ENCODE data around the gene KANK4.

KANK4 gene

DNA sequence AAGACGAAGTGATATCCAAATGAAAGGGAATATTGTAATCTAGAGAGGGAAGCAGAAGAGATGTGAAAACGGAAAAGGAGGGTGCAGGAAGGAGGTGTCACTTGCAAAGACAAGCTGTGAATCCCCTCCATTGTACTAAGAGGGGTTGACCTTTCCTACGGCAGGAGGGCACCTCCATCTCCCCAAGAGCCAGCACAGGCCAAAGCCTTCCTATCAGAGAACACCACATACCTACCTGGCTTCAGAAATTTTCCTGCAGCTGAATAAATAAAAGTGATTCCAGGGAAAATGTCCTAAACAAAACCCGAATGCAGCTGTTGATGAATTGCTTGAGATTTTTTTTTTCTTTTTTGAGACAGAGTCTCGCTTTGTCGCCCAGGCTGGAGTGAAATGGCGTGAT is 14.3 kb downstream of the KANK4 start:
- DNase-seq (ENCODE audit: low spot score), result no peak

DNA sequence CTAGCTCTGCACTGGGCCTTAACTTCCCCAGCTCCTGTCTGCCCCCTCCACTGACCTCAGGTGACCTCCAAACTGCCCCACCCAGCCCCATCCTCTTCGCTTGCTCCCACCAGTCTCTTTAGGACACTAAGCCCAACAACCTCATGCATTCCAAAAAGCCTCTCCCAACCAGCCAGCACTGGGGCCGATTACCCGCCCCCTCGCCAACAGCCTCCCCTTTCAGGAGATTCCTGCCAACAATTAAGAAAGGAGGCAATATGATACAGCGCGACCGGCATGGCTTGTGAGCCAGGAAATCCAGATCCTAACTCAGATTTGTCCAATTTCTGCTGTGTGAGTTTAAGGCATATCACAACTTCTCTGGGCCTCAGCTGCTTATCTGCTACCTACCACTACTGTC is 14.7 kb downstream of the KANK4 start:
- DNase-seq (ENCODE audit: low spot score), result no peak

DNA sequence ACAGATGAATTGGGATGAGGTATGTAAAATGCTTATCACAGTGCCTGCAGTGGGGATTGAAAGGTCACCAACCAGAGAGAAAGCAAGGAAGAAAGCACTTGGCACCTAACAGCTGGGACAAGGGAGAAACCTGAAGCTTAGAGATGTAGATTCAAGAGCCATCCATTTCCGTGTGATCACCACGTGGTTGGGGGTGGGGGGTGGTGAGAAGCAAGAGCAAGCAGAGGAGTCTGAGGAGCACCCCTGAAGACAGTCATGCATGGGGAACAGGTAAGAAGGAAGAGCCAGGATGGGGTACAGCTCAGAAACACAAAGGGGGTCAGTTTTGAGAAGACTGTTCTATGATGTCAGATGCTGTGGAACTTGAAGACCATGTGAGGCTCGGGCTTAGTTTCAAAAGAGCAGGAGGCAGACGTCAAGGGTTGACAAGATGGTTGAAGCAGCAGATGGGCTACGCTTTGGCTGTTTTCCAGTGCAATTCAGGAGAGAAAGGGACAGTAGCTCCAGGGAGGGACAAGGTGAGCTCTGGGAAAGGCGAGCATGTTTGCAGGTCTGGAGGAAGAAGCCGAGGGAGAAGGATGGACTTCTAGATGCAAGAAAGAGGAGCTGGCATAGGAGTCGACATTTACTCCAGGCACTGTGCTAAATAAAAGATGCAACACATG is 17.4 kb downstream of the KANK4 start:
- DNase-seq (ENCODE audit: low spot score), result no peak

DNA sequence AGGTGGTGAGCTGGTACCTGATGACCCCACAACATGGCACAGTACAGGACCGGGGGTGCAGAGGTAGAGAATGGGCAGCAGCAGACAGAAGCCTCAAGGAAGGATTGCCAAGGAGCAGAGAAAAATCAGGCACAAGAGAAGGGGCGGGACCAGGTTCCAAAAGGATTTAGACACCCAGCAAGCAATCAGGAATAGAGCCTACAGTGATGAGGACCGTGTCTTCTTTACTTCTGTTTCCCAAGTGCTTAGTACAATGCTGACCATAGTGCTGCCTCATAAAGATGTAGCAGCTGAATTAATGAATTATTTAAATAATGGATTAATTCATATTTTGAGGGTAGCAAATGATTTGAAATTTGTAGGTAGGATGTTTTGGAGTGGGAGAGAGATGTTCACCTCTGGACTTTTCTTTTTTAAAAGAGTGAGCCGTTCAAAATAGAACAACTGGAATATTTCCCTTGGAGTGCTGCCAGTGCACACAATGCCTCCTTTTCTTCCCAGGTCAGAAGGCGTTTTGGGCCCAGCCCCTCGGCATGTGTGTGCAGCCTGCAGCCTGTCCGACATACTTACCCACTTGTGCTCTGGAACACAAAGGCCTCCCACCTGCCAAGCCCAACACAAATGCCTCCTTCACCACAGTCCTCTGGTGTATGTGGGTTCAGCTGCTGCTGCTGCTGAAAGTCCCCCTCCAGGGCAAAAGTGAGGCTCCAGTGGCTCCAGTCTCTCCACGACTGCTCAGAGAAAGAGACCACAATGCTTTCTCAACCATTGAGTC is 19.6 kb downstream of the KANK4 start:
- DNase-seq (ENCODE audit: low spot score), result no peak

DNA sequence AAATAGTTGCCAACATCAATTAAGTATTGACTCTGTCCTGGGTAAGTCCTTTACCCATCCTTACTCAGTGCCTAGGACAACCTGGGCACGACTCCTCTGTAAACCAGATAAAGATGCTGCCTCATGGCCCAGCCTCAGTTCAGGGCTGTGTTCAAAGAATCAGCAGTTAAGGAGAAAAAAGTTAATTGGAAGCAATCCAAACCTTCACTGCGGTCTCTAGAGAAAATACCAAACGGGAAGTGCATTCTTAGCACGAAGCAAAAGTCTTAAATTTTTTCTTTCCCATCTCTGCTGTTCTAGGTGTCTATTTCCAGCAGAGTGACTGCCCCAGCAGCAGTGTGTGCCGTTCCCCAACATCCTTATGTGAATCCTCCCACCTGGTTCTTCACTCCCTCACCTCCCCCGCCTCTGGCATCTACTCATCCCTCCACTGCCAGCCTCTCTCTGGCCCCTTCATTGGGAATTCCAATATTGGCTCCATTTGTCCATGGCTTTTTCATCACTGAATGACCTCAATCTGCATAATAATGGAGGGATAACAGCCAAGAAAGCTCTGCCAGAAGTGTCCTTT is 23.2 kb downstream of the KANK4 start:
- no peak for DNase-seq (ENCODE audit: low spot score)

DNA sequence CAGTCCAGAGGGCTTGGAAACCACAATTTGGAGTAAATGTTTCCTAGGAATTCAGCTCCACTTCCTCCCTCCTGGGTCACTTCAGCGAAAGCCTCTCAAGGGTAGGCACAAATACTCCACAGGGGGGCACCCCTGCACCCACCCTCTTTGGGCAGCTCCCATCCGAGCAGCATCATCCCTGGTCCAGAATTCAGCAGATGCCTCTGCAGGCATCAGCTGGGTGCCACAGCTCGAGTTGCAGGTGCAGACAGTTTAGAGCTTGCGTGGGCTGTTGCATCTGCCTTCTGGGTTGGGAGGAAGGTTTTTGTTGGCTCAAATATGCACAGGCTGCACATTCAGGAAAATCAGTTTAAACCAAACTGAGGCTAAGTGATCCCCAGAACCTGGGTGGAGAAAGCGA is 25.0 kb downstream of the KANK4 start:
- no peak for DNase-seq (ENCODE audit: low spot score)

DNA sequence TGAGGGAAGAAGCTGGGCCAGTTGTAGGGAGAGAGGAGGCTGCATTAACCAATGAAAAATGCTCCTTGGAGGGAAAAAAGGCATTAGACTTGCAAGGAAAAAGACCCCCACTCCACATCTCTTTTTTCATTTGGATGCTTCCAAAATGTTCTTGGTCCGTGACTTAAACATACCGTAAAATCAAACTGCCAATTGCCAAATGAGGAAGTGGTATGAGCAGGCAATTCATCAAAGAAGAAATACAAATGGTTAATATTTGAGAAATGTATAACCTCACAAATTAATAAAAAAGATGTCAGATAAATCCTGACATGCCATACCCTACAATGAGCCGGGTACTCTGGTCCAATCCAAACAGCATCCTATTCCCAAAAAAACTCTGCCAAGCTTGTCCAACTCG is 30.6 kb downstream of the KANK4 start:
- DNase-seq (ENCODE audit: low spot score), result no peak

DNA sequence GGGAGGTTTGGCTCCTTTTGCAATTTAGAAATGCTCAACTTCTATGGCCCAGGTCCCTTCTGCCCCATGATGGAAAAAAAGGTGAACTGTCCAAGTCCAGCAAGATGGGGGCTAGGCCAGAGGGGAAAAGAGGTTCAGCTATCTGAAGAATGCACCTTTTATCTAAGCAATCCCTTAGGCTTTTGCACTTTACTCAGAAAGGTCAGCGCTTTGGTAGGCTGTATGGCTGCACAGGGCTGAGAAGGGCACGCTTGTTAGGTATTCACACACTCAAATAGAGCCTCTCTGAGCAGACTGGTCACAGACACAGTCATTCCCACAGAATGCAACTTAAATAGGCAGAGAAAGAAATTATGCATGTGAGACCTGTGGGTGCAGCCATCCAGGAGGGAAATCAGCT is 31.0 kb downstream of the KANK4 start:
- no peak for DNase-seq (ENCODE audit: low spot score)

DNA sequence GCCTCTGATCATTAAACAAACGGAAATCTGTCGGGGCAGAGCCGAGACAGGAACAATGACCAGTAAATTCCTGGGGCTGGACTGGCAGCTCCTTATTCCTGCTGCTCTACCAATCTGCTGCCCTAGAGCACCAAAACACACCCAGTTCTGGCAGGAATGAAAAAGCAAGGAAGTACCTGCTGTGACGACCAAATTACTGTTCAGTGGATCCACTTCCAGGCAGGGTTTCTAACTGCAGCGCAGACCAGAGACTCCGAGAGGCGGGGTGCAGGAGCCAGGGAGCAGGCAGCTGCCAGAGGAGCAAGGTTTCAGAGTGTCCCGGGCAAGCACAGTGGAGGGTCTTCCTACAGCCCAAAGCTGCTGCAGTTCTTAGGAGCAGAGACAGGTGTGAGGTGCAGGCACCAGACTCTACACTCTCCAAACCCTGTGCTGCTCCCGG is 32.4 kb downstream of the KANK4 start:
- no peak for DNase-seq (ENCODE audit: low spot score)

DNA sequence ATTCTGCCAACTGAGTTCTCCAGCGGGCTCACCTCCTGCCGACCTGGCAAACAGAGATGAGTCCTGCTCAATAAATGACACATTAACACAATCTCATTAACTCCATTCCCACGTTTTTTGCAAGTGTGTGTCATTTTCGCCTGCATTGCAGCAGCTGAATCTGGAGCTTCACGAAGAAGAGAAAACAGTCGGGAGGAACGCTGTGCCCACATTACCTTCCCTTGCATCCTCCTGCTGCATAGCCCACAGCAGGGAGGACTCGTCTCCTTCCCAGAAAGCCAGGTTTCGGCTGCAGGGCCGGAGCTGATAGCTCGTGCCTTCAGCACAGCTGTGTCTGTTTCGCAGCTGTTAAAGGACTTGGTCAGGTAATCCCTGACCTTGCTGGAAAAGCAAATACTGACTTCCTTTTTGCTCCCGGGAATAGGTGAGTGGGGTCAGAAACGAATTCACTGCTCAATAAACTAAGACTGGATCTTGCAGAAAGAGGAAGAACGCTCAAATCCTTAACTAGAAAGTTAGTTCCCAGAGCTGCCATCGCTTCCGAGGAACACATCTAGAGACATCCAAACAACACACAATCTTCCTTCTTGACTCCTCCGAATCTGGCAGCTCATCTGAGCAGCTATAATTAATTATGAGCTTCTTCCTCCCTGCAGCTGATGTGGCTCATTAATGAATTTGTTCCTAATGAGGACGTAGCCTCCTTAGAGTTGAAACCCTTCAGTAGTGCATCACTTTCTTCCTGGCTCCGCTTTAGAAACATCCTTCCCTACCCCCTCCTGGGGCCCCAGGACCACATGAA is 33.0 kb downstream of the KANK4 start:
- DNase-seq (ENCODE audit: low spot score), result no peak

DNA sequence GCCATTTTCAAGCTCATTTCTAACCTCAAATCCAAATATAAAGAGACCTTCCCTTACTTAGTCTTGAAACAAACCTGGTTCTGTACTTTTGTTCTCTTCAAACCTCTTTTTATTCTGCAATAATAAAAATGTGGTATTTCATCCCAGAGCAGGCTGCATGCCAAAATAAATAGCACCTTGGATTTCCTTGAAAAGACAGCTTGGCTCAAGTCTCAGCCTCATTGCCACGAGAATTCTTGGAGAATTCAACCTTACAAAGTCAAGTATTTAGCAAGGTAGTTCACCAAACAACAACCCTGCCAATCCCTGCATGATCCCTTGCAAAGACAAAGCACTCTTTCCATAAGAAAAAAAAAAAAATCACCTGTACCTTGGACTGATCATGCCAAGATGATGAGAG is 33.8 kb downstream of the KANK4 start:
- no peak for DNase-seq (ENCODE audit: low spot score)

DNA sequence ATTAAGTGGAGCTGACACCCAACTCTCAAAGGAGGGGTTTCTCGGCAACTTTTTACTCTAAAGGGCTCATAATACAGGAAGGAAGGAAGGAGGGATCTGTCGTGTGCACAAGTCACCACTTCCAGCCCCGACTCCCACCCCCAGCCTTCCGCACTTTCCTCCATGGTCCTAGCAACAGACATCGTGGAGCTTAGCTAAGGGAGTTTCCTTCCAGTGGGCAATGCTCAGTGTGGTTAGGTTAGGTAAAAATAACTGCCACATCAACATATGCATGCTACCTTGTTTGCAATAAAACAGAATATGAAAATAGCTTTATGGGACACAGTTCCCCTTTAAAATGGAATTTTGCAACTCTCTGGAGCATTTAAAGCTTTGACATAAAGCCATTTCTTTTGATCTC is 35.2 kb downstream of the KANK4 start:
- no peak for DNase-seq (ENCODE audit: low spot score)

DNA sequence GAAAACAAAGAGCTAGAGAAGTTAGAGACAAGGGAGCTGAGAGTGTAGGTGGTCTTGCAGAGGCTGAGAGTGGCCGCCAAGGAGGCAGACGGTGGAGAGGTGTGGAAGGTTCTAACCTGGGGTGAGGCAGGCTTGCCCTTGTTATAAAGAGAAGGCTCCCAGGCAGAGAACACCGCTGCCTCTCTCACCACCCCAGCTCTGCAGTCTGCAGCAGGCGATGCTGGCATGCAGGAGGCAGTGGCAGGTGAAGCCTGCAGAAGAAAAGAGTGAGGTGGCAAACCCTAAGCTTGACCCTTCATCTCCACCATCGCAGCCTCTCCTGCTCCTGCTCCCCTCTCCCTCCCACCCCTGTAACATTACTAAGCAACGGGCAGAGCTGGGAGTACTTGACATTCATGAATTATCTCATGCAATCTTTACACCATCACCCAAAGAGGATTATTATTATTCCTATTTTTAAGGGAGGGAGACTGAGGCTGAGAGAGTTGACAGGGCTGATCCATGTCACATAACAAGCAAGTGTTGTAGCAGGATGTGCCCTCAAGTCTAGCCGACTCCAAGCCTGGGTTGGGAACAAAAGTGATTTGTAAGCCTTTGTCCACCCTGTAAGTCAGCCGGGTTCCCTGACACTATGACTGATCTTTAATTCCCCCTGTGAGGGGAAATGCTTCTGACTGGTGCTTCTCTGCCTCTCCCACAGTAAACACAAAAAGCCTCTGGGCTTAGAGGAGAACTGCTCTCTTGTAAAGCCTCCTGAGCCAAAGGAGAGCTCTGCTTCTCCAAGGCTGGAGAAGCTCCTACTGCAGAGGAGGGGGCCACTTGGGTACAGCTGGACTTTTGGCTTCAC is 36.1 kb downstream of the KANK4 start:
- DNase-seq (ENCODE audit: low spot score), result no peak

DNA sequence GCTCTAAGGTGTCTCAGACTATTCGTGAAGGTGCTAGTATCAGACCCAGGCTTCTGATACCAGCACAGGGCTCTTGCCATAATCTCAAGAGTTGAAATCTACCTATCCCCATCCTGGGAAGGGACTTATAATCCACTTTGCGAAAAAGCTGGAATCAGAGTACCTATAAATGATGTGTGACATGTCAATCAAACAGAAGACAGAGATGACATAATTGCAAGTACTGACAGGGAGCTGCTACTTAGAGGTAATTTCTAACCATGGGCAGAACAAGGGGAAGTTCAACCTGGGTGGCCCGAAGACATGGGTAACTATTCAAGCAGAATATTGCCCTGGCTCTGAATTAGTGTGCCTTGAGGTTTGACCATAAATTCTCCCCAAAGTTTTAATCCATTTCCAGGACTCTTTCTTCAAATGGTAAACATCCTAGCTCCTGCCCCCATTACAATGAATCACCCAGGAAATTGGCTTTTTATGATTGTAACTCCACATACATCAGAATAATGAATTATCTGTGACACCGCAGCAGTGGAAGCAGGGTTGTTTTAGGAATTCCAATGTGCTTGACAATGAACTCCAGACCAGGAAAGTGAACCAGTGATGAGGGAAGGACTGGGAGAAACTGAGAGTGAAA is 37.2 kb downstream of the KANK4 start:
- no peak for DNase-seq (ENCODE audit: low spot score)

DNA sequence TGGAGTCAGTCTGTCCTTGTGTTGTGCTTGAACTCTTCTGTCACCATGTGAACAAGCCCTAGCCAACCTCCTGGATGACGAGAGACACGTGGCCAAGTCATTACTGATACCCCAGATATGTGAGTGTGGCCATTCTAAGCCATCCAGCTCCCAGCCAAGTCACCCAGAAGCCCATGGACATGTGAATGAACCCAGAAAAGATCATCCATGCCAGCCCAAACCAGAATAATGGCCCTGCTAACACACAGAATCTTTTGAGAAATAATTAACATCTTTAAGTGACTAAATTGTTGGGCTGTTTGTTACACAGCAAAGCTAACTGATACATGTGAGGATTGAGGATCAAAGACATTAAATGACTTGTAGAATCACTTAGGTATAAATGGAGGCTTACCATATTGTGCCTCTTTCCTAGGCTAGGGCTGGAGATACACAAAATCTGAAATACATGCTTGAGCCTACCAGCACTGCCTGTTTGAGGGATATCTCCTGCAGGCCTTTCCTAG is 38.2 kb downstream of the KANK4 start:
- DNase-seq (ENCODE audit: low spot score), result no peak

DNA sequence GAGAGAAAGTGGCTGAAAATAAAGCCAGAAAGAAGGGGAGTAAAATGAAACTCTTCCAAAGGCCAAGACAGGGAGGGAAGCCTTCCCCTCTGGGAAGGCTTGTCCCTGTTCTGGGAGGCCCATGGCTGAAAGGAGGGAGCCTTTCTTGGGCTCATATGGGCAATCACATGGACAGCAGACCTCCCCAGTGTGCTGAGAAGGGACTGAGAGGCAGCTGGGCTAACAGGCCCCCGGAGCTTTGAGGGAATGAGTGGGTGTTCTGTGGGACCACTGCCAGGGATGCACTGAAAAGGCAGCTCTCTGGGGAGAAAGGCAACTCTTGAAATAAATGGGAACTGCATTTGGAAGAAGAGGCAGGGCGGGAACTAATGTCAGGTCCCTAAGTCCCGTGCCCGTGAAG is 39.1 kb downstream of the KANK4 start:
- DNase-seq (ENCODE audit: low spot score), result no peak

DNA sequence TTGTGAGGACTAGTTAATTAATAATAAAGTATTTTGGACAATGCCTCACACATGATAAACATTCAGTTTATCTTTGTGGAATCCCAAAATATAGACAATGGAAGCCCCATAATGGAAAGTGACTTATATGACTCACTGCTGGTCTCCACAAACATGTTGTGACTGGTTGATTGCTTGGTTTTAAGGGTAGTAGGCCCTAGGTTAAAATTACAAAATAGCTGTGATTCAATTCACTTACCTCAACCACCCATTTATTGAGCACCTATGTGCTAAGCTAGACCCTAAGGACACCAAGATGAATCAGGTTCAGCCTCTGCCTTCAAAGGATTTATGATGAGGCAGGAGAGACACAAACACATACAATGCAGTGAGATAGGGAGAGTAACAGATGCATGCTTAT is 42.4 kb downstream of the KANK4 start:
- no peak for DNase-seq (ENCODE audit: low spot score)

DNA sequence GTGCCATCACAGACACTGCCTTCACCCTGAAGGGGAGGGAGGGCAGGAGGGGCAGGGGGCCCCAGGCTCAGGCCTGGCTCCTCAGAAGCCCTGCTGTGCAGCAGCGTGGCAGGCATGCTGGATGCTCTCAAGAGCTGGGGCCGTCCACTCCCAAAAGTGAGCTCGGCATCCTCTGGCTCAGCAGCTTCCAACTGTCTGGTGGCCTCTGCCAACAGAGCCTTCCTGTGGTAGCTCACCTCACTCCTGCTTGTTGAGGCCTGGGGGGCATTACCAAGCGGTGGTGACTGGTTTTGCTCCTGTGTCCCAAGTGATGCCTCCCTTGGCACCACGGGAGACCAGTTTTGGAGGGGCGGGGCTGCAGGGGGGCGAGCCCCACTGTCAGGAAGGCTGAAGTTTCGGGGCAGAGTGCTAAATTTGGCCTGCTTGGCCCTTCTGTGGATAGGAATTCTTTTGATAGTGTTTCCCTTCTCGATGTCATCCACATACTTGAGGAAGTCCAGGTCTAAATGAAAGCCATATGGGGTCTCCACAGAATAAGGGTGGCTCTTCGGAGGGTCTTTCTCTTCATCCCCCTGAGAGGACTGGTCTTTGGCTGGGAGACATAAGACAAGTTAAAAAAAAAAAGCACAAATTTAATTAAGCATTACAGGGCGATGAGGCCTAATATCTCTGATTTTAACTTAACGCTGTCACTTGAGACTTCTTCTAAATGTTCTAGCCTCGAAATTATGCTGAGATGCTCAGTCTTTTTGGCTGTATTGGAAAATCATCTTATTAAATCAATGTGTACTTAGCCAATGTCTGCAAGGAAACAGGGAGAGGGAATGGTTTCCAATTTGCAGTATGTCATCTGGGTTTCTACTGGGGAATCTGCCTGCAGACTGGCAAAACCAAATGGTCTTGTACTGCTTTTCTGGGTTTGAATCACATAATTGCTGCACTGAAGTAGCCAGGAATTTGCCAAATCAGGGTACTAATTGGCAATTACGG is 44.4 kb downstream of the KANK4 start:
- DNase-seq (ENCODE audit: low spot score), result no peak

DNA sequence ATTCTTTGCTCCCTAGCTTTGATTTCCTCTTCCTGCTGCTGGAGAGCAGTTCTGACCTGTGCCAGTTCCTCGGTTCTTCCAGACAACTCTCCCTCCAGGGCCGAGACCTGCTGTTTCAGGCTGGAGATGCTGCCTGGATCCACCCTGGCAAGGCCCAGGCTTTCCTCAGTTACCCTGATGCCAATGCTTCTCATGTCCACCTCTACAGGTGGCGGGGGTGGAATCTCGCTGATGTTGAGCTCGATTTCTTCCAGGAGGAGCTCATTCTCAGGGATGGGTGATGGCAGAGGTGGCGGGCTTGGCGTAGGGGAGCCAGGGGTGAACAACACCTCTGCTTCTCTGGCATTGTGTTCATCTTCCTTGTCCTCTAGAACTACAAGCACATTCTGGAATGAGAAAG is 45.3 kb downstream of the KANK4 start:
- no peak for DNase-seq (ENCODE audit: low spot score)

Data from hematopoietic multipotent progenitor cell treated with erythropoietin and hydrocortisone succinate and interleukin-3 and kit ligand, for 15 days (in vitro differentiated cells).